GM12892 (cell line): ENCODE results near the gene RRM1.

Source experiments
- DNase-seq: peaks from one replicate; pipeline ENCODE4 v3.0.0; 2011; ENCODE audit not compliant: insufficient read length
- FAIRE-seq: peaks from 2 replicates; lab custom pipeline; 2011; peaks lifted over from hg19 to GRCh38; lab: Jason Lieb, UNC
- POLR2A ChIP-seq: IDR thresholded peaks from 2 replicates; pipeline ENCODE4 v1.6.1; 2011; ENCODE audit warnings: low read depth, low read length, control low read depth
- POLR2AphosphoS5 ChIP-seq: IDR thresholded peaks from 2 replicates; pipeline ENCODE4 v1.6.1; 2011; ENCODE audit warnings: low read depth, low read length, control low read depth
- TAF1 ChIP-seq: IDR thresholded peaks from 2 replicates; pipeline ENCODE4 v1.6.1; 2011; ENCODE audit warnings: low read depth, mild to moderate bottlenecking, control low read depth, low read length, borderline replicate concordance

Gene RRM1

GRCh38 chr11:4181782-4182721, 87.5 kb downstream of the RRM1 start:
- DNase-seq (peak; percentile 47), FAIRE-seq (peak; percentile 95)
- TF ChIP-seq TAF1 (no peak), POLR2AphosphoS5 (no peak)

GRCh38 chr11:4183410-4184057, 88.9 kb downstream of the RRM1 start:
- no peak for FAIRE-seq

GRCh38 chr11:4184163-4184916, 89.7 kb downstream of the RRM1 start:
- TF ChIP-seq POLR2A (no peak), TAF1 (no peak)
- FAIRE-seq = no peak

More at GRCh38 chr11:4183410-4184057, 88.9 kb downstream of the RRM1 start:
- TF ChIP-seq TAF1 = no peak
- TF ChIP-seq POLR2AphosphoS5 = no peak
- TF ChIP-seq POLR2A = no peak
- no peak for DNase-seq

GRCh38 chr11:4185561-4185960, 91.0 kb downstream of the RRM1 start:
- DNase-seq = no peak
- TF ChIP-seq TAF1 (no peak), POLR2A (no peak), POLR2AphosphoS5 (no peak)
- no peak for FAIRE-seq

More at GRCh38 chr11:4184163-4184916, 89.7 kb downstream of the RRM1 start:
- no peak for DNase-seq

GRCh38 chr11:4186464-4187054, 92.0 kb downstream of the RRM1 start:
- TF ChIP-seq POLR2A = no peak
- TF ChIP-seq POLR2AphosphoS5 = no peak
- TF ChIP-seq TAF1 = no peak
- DNase-seq (no peak), FAIRE-seq (no peak)

GRCh38 chr11:4187055-4187988, 92.7 kb downstream of the RRM1 start:
- peak; percentile 86 for DNase-seq
- TF ChIP-seq TAF1 (no peak), POLR2AphosphoS5 (no peak), POLR2A (no peak)
- FAIRE-seq = peak; percentile 95
